ENCODE results near the gene TEKT2. TPM values are rescaled to one million over a fixed set of nuclear protein-coding genes. Genes with fewer than 3 reads are reported as not detected.

TEKT2 gene
- total RNA-seq, 4 donors from 2014 or later: not detected

DNA sequence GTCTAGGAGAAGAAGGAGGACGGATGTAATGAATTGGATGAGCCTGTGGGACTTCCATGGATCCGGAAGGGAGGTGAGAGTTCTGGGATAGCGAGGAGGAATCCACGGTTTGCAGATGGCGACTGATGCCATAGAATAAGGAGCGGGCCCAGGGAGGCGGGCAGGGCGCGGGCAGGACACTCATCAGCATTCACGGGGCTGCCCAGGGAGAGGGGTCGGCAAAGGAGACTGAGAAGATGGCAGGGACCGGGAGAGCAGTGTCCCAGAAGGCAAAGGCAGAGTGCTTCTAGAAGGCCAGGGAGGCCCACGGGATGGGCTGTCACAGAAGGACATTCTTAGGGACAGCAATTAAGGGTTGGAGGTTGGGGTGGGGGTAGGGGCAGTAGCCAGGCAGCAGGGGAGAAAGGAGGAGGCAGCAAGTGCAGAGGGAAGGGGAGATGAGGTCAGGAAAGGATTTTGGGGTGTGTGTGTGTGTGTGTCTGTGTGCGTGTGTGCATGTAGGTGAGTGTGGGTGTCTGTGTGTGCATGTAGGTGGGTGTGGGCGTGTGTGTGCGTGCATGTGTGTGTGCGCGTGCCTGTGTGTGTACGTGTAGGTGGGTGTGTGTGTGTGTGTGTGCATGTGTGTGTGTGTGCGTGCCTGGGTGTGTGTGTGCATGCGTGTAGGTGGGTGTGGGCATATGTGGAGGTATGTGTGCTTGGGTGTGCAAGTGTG lies 42.3 kb downstream of the TEKT2 start:
- Histone ChIP-seq H3K4me3 (no peak overlapping the region), H3K4me1 (no peaks in the 10 kb centered on the region), H3K27me3 (peaks cover 5 to 17% (median 13%) of the 10 kb centered on the region in 3 donors), H3K9me3 (no peaks in the 10 kb centered on the region), H3K27ac (no peak overlapping the region), H3K36me3 (no peaks in the 10 kb centered on the region)
- in situ Hi-C loops (cut with MboI; ENCODE audit: low sequenced_read_pairs in 4 of 4): no loop called here
- ATAC-seq (no peak), DNase-seq (no peak)
- TF ChIP-seq, protein P1, sequence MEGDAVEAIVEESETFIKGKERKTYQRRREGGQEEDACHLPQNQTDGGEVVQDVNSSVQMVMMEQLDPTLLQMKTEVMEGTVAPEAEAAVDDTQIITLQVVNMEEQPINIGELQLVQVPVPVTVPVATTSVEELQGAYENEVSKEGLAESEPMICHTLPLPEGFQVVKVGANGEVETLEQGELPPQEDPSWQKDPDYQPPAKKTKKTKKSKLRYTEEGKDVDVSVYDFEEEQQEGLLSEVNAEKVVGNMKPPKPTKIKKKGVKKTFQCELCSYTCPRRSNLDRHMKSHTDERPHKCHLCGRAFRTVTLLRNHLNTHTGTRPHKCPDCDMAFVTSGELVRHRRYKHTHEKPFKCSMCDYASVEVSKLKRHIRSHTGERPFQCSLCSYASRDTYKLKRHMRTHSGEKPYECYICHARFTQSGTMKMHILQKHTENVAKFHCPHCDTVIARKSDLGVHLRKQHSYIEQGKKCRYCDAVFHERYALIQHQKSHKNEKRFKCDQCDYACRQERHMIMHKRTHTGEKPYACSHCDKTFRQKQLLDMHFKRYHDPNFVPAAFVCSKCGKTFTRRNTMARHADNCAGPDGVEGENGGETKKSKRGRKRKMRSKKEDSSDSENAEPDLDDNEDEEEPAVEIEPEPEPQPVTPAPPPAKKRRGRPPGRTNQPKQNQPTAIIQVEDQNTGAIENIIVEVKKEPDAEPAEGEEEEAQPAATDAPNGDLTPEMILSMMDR (IDR thresholded peaks at IDR 0.05 in 4 of 5, conservative IDR thresholded peaks at IDR 0.05 in 1 of 5): no peak
- TF ChIP-seq POLR2A (IDR thresholded peaks at IDR 0.05): no peak
- intact Hi-C loops (cut with DNase I; ENCODE audit: low total_unique reads): no loop called here

DNA sequence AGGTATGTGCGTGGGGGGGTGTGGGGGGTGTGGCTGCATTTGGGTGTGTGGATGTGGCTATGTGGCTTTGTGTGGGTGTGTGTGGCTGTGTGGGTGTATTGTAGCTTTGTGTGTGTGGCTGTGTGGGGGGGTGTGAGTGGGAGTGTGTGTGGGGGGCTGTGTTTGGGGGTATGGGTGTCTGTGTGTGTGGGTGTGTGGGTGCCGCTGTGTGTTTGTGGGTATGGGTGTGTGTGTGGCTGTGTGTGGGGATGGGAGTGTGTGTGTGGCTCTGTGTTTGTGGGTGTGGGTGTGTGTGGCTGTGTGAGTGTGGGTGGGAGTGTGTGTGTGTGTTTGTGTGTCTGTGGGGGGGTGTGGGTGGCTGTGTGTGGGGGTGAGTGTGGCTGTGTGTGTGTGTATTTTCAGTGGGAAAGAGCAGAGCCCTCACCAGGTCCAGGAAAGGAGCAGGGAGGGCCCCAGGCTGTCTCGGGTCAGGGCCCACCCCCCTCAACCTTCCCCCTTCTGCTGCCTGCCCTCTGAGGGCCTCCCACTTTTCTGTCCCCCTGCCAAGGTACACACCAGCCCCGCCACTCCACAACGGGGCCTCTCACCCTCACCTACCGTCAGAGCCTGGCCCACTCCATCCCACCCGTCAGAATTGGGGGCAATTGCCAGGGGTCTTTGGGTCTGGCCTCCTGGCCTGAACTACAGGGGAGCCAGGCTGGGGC lies 43.1 kb downstream of the TEKT2 start:
- H3K9me3 ChIP-seq: no peaks in the 10 kb centered on the region
- no peaks in the 10 kb centered on the region for H3K36me3 ChIP-seq
- H3K4me3 ChIP-seq: no peak overlapping the region
- ATAC-seq (no peak), DNase-seq (no peak)
- intact Hi-C loops (cut with DNase I; ENCODE audit: low total_unique reads): no loop called here
- H3K27me3 ChIP-seq: peaks cover 5 to 17% (median 13%) of the 10 kb centered on the region in 3 donors
- no peak overlapping the region for H3K27ac ChIP-seq
- in situ Hi-C loops (cut with MboI; ENCODE audit: low sequenced_read_pairs in 4 of 4): no loop called here
- no peaks in the 10 kb centered on the region for H3K4me1 ChIP-seq
- no peak for TF ChIP-seq POLR2A (IDR thresholded peaks at IDR 0.05)
- TF ChIP-seq, protein P1 (IDR thresholded peaks at IDR 0.05 in 4 of 5, conservative IDR thresholded peaks at IDR 0.05 in 1 of 5): no peak

DNA sequence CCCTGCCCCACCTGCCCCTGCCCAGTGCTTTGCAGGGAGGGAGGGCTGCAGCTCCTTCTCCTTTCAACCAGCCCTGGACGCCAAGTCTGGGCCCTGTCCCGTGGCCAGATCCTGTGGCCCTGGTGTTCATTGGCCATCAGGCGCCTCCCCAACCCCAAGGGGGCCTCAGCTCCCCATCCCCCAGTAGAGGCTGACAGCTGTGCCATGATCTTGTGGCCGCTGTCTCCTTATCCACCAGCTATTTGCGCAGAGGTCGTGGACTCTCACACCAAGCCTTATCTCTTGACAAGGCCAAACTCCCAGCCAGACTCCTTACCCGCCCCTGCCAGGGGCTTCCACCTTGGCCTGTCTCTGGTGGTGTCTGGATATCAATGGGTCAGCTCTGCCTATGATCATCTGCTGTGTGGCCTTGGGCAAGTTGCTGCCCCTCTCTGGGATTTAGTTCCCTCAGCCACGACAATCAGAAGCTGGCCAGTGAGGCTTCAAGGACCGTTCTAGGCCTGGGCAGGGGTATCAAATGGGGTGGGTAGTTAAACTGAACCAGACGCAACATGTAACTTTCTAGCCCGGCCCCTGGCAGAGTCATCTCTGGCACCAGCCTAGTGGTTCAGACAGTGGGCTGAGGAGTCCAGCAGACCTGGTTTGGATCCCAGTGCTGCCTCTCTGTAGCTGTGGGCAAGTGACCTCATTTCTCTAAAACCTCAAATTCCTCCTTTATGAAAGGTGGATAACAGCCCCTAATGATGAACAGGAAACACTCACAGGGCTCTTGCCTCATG lies 44.4 kb downstream of the TEKT2 start:
- DNase-seq (no peak), ATAC-seq (no peak)
- intact Hi-C loops (cut with DNase I; ENCODE audit: low total_unique reads): no loop called here
- Histone ChIP-seq H3K9me3 (no peaks in the 10 kb centered on the region), H3K4me1 (no peaks in the 10 kb centered on the region), H3K36me3 (no peaks in the 10 kb centered on the region), H3K27me3 (peaks cover 5 to 17% (median 13%) of the 10 kb centered on the region in 3 donors), H3K27ac (no peak overlapping the region), H3K4me3 (no peak overlapping the region)
- TF ChIP-seq, protein P1 (IDR thresholded peaks at IDR 0.05 in 4 of 5, conservative IDR thresholded peaks at IDR 0.05 in 1 of 5): no peak
- no peak for TF ChIP-seq POLR2A (IDR thresholded peaks at IDR 0.05)
- in situ Hi-C loops (cut with MboI; ENCODE audit: low sequenced_read_pairs in 4 of 4): no loop called here

DNA sequence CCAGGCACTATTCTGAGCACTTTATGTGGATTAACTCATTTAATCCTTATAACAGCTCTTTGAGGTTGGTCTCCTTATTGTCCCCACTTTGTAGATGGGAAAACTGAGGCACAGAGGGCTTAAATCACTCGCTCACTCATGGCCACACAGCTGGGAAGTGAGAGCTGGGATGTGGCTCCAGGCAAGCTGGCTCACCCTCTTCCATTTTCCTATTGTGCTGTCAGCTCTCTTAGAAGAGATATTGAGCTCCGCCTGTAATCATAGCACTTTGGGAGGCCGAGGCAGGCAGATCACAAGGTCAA lies 45.0 kb downstream of the TEKT2 start:
- no peak for DNase-seq
- no peak overlapping the region for H3K4me3 ChIP-seq
- in situ Hi-C loops (cut with MboI; ENCODE audit: low sequenced_read_pairs in 4 of 4) (no loop called here), intact Hi-C loops (cut with DNase I; ENCODE audit: low total_unique reads) (no loop called here)
- ATAC-seq: no peak
- H3K27me3 ChIP-seq: peaks cover 5 to 15% (median 13%) of the 10 kb centered on the region in 3 donors
- H3K4me1 ChIP-seq: no peaks in the 10 kb centered on the region
- no peaks in the 10 kb centered on the region for H3K36me3 ChIP-seq
- H3K27ac ChIP-seq: no peak overlapping the region
- H3K9me3 ChIP-seq: no peaks in the 10 kb centered on the region
- TF ChIP-seq, protein P1 (IDR thresholded peaks at IDR 0.05 in 4 of 5, conservative IDR thresholded peaks at IDR 0.05 in 1 of 5): no peak
- TF ChIP-seq POLR2A (IDR thresholded peaks at IDR 0.05): no peak

Measured in gastrocnemius medialis (tissue), 4 donors.